GM21786 (cell line): ENCODE data around the gene POLN.

Source experiments
- ATAC-seq: cut with Tn5 transposase; IDR thresholded peaks from one replicate; pipeline ENCODE4 v1.9.1; 2021; ENCODE audit not compliant: unreplicated experiment

POLN gene

GRCh38 chr4:2126309-2127043, 115.4 kb downstream of the POLN start:
- no peak for ATAC-seq

GRCh38 chr4:2125831-2126230, 116.1 kb downstream of the POLN start:
- no peak for ATAC-seq

GRCh38 chr4:2125023-2125422, 116.9 kb downstream of the POLN start:
- no peak for ATAC-seq

- ATAC-seq: no peak
These were observed 125.1 kb downstream of the POLN start for GRCh38 chr4:2116687-2117400.

- ATAC-seq: no peak
These were observed 136.4 kb downstream of the POLN start for GRCh38 chr4:2105559-2105958.

GRCh38 chr4:2104556-2105345, 137.2 kb downstream of the POLN start:
- ATAC-seq: no peak

- ATAC-seq: no peak
These were observed 137.9 kb downstream of the POLN start for GRCh38 chr4:2103843-2104547.

GRCh38 chr4:2103127-2103842, 138.6 kb downstream of the POLN start:
- no peak for ATAC-seq

- no peak for ATAC-seq
These were observed 139.7 kb downstream of the POLN start for GRCh38 chr4:2102045-2102883.

GRCh38 chr4:2101346-2102044, 140.4 kb downstream of the POLN start:
- no peak for ATAC-seq

GRCh38 chr4:2096073-2096609, 145.8 kb downstream of the POLN start:
- no peak for ATAC-seq

GRCh38 chr4:2095236-2096072, 146.5 kb downstream of the POLN start:
- no peak for ATAC-seq

- ATAC-seq: no peak
These were observed 147.4 kb downstream of the POLN start for GRCh38 chr4:2094545-2094944.

GRCh38 chr4:2093265-2093664, 148.7 kb downstream of the POLN start:
- ATAC-seq: no peak

GRCh38 chr4:2092669-2093053, 149.3 kb downstream of the POLN start:
- no peak for ATAC-seq

- no peak for ATAC-seq
These were observed 149.8 kb downstream of the POLN start for GRCh38 chr4:2091990-2092668.

- ATAC-seq: no peak
These were observed 151.3 kb downstream of the POLN start for GRCh38 chr4:2090642-2091041.
